ENCODE measurements around the gene PPP4R1. TPM values are rescaled to one million over a fixed set of nuclear protein-coding genes. Genes with fewer than 3 reads are reported as not detected.
A peak's percentile ranks its signal among the peaks of the same experiment; 100 is the strongest.

Gene PPP4R1, protein sequence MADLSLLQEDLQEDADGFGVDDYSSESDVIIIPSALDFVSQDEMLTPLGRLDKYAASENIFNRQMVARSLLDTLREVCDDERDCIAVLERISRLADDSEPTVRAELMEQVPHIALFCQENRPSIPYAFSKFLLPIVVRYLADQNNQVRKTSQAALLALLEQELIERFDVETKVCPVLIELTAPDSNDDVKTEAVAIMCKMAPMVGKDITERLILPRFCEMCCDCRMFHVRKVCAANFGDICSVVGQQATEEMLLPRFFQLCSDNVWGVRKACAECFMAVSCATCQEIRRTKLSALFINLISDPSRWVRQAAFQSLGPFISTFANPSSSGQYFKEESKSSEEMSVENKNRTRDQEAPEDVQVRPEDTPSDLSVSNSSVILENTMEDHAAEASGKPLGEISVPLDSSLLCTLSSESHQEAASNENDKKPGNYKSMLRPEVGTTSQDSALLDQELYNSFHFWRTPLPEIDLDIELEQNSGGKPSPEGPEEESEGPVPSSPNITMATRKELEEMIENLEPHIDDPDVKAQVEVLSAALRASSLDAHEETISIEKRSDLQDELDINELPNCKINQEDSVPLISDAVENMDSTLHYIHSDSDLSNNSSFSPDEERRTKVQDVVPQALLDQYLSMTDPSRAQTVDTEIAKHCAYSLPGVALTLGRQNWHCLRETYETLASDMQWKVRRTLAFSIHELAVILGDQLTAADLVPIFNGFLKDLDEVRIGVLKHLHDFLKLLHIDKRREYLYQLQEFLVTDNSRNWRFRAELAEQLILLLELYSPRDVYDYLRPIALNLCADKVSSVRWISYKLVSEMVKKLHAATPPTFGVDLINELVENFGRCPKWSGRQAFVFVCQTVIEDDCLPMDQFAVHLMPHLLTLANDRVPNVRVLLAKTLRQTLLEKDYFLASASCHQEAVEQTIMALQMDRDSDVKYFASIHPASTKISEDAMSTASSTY
- total RNA-seq = 100 to 1,000 TPM in 3 of 5 donors, 10 to 100 TPM in 2; 32.1 to 372 (median 133) TPM
- 10 to 100 TPM; 25.9 to 40.8 (median 28.9) TPM for polyA plus RNA-seq
- long read RNA-seq, donor 1, partial matches to known transcripts = 0 of 2 reads
- long read RNA-seq, donor 1, other reads (novel, unspliced or antisense) = 0 of 2 reads
- long read RNA-seq, donor 2, partial matches to known transcripts = 5 of 6 reads
- long read RNA-seq, donor 2, other reads (novel, unspliced or antisense) = 0 of 6 reads
- long read RNA-seq, donor 3 = 0 reads
- long read RNA-seq, donor 4 = 0 reads
- long read RNA-seq, donor 5, partial matches to known transcripts = 0 of 5 reads
- long read RNA-seq, donor 5, other reads (novel, unspliced or antisense) = 0 of 5 reads
- long read RNA-seq, donor 6, partial matches to known transcripts = 14 of 21 reads
- long read RNA-seq, donor 6, other reads (novel, unspliced or antisense) = 0 of 21 reads
- long read RNA-seq, donor 7, partial matches to known transcripts = 16 of 23 reads
- long read RNA-seq, donor 7, other reads (novel, unspliced or antisense) = 0 of 23 reads
- long read RNA-seq, donor 8, partial matches to known transcripts = 16 of 20 reads
- long read RNA-seq, donor 8, other reads (novel, unspliced or antisense) = 0 of 20 reads
- long read RNA-seq, donor 9, partial matches to known transcripts = 0 of 2 reads
- long read RNA-seq, donor 9, other reads (novel, unspliced or antisense) = 0 of 2 reads
- long read RNA-seq, donor 10, partial matches to known transcripts = 0 of 1 reads
- long read RNA-seq, donor 10, other reads (novel, unspliced or antisense) = 0 of 1 reads

DNA sequence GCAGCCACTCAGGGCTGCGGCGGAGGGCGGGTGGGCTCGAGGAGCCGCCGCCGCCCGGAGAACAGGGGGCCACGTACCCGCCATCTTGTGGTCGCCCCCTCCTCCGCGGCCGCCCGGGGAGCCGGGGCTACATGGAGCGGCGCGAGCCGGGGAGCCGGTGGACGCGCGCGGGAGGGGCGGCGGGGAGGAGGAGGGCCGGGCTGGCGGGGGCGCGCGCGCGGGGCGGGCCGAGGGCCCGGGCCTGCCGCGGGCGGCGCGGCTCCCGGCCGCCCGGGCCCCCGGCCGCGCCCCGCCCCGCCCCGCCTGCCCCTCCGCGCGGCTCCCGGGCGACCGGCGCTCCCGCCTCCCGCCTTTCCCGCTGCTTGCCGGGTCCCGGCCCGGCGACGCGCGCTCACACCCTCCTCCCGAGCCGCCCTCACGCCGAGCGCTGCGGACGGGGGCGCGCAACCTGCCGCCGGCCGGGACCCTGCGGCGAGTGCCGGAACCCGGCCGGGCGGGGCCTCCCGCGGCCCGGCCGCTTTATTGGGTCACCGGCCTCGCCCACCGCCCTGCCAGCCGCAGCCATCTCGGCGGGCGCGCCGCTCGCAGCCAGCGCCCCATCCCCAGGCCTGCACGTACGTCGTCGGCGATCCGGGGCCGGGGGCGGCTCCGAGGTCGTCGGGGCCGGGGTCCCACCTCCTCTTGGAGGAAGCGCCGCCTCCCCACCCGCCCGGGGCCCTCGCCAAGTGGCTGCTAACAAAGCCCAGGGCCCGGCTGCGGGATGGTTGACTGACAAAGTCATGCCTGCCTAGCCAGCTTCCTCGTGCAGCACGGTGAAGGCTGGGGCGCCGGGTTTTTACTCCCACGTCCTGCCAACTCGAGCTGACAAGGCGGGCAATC, at the start of gene PPP4R1:
Gene PPP4R1 (minus strand): TSS at position 159 of the 879 bp plus-strand sequence. CDS start 75 bp downstream, at position 84.
- Histone ChIP-seq H3K27me3 (no peaks in the 10 kb centered on the region), H3K4me1 (peaks cover 13 to 63% (median 43%) of the 10 kb centered on the region in 4 donors), H3K27ac (peak within 1 kb of the TSS; percentile 95 to 99 (median 97)), H3K36me3 (peaks cover 0 to 12% (median 7%) of the 10 kb centered on the region in 4 donors), H3K9me3 (no peaks in the 10 kb centered on the region), H3K4me3 (peak within 1 kb of the TSS; percentile 63 to 86 (median 74))
- DNase-seq = peak; percentile 79 to 94
- intact Hi-C loops (cut with DNase I; ENCODE audit: low total_unique reads) = no loop called here
- TF ChIP-seq EP300 (IDR thresholded peaks at IDR 0.05) = no peak
- TF ChIP-seq POLR2AphosphoS5 (IDR thresholded peaks at IDR 0.05) = peak in 2 of 3 donors; percentile 51 to 60
- TF ChIP-seq, protein P1, sequence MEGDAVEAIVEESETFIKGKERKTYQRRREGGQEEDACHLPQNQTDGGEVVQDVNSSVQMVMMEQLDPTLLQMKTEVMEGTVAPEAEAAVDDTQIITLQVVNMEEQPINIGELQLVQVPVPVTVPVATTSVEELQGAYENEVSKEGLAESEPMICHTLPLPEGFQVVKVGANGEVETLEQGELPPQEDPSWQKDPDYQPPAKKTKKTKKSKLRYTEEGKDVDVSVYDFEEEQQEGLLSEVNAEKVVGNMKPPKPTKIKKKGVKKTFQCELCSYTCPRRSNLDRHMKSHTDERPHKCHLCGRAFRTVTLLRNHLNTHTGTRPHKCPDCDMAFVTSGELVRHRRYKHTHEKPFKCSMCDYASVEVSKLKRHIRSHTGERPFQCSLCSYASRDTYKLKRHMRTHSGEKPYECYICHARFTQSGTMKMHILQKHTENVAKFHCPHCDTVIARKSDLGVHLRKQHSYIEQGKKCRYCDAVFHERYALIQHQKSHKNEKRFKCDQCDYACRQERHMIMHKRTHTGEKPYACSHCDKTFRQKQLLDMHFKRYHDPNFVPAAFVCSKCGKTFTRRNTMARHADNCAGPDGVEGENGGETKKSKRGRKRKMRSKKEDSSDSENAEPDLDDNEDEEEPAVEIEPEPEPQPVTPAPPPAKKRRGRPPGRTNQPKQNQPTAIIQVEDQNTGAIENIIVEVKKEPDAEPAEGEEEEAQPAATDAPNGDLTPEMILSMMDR (IDR thresholded peaks at IDR 0.05) = no peak
- TF ChIP-seq POLR2A (IDR thresholded peaks at IDR 0.05) = no peak
- 0 to 1% (median 0%) methylated on average over 6 to 102 of the region's 127 CpGs for WGBS, 5 donors

DNA sequence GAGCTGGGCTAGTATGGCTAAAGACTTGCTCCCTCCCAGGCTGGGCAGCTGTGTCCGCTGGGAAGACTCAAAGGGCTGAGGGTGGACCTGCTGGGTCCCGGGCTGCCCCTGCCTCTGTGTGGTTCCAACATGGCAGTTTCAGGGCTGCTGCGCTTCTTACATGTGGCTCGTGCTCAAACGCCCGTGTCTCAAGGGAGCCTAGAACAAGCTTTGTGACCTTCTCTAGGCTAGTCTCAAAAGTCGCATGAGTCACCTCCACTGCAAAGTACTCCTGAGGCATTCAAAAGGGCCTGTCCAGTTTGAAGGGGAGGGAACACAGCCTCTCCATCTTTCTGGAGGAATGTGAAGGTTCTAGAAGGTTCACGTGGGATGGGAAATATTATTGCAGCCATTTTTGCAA, 49.0 kb upstream of the PPP4R1 start:
- no peaks in the 10 kb centered on the region for H3K9me3 ChIP-seq
- intact Hi-C loops (cut with DNase I; ENCODE audit: low total_unique reads) = no loop called here
- H3K27me3 ChIP-seq = no peaks in the 10 kb centered on the region
- H3K36me3 ChIP-seq = no peaks in the 10 kb centered on the region
- no peak for DNase-seq
- TF ChIP-seq, protein P1 (IDR thresholded peaks at IDR 0.05) = no peak
- no peak for TF ChIP-seq POLR2A (IDR thresholded peaks at IDR 0.05)
- no peak for TF ChIP-seq POLR2AphosphoS5 (IDR thresholded peaks at IDR 0.05)
- TF ChIP-seq EP300 (IDR thresholded peaks at IDR 0.05) = no peak
- H3K4me1 ChIP-seq = no peaks in the 10 kb centered on the region
- no peak overlapping the region for H3K4me3 ChIP-seq
- WGBS, 5 donors = 75 to 91% (median 86%) methylated on average over 8 of the region's 8 CpGs
- H3K27ac ChIP-seq = no peak overlapping the region

DNA sequence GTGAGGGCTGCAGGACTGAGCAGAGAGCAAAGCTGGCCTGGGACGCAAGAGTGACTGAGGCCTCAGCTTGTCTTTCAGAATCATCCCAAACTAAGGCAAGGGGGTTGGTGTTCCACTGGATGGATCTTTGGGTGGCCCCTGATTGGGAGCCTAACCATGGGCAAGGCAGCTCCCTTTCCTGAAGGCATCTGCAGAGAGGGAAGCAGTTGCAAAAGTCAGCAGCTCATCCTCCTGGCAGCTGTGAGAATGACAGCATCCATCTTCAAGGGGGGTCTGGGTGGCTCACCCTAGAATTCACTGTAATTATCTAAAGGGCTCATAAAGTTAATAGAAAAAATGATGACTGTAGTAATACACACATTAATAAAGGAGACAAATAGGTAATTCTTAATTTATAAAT, 47.2 kb upstream of the PPP4R1 start:
- intact Hi-C loops (cut with DNase I; ENCODE audit: low total_unique reads) = no loop called here
- TF ChIP-seq POLR2AphosphoS5 (IDR thresholded peaks at IDR 0.05) = no peak
- TF ChIP-seq, protein P1 (IDR thresholded peaks at IDR 0.05) = no peak

More for the DNA sequence above, 47.2 kb upstream of the PPP4R1 start:
- no peak for DNase-seq
- H3K36me3 ChIP-seq = no peaks in the 10 kb centered on the region
- H3K27me3 ChIP-seq = no peaks in the 10 kb centered on the region
- no peaks in the 10 kb centered on the region for H3K9me3 ChIP-seq
- no peak overlapping the region for H3K27ac ChIP-seq
- WGBS, 5 donors = 94 to 100% (median 100%) methylated on average over 1 of the region's 1 CpG
- H3K4me1 ChIP-seq = no peaks in the 10 kb centered on the region
- no peak overlapping the region for H3K4me3 ChIP-seq
